DMS153 treated with DMSO at 0.1 percent for 48 hours (cell line): Measurements from ENCODE around the gene MTX1.

Source experiments
- DNase-seq: peaks from one replicate; lab custom pipeline; 2025; ENCODE audit not compliant: unreplicated experiment; lab: John Stamatoyannopoulos, UW

The MTX1 gene

GRCh38 chr1:155255243-155256007, 46.9 kb downstream of the MTX1 start, which contains the start of gene ENTREP3:
Gene ENTREP3 (minus strand): TSS chr1:155255483. CDS start chr1:155254877, 606 bp downstream.
- DNase-seq: peak; percentile 82

GRCh38 chr1:155256058-155256852, 47.8 kb downstream of the MTX1 start:
- DNase-seq: no peak

GRCh38 chr1:155260276-155260675, 51.8 kb downstream of the MTX1 start:
- no peak for DNase-seq

- DNase-seq: no peak
These were observed 53.0 kb downstream of the MTX1 start for GRCh38 chr1:155261493-155261851.

- peak; percentile 99 for DNase-seq
These were observed 53.6 kb downstream of the MTX1 start, which contains the start of gene SCAMP3 for GRCh38 chr1:155261852-155262673. Gene SCAMP3 (minus strand): TSS chr1:155262360. CDS start chr1:155262151, 209 bp downstream.

GRCh38 chr1:155263067-155263466, 54.6 kb downstream of the MTX1 start:
- no peak for DNase-seq
